Jurkat, Clone E6-1 (cell line): Measurements from ENCODE around the gene ZDHHC1.

Source experiments
- DNase-seq: peaks from one replicate; pipeline ENCODE4 v3.0.0-alpha.2; 2011; ENCODE audit warnings: low read depth, low spot score
- H3K4me3 ChIP-seq: 2 replicates; pipeline ENCODE4 v1.5.1; 2011; ENCODE audit warnings: mild to moderate bottlenecking, low read length, control low read depth, moderate library complexity

Gene ZDHHC1

GRCh38 chr16:67449739-67450138, 33.5 kb upstream of the ZDHHC1 start:
- no peak for DNase-seq
- no peak overlapping the region for H3K4me3 ChIP-seq

- DNase-seq: no peak
- H3K4me3 ChIP-seq: no peak overlapping the region
These were observed 33.1 kb upstream of the ZDHHC1 start for GRCh38 chr16:67449336-67449735.

- no peak overlapping the region for H3K4me3 ChIP-seq
- no peak for DNase-seq
These were observed 32.3 kb upstream of the ZDHHC1 start for GRCh38 chr16:67448580-67448979.

GRCh38 chr16:67447508-67448076, 31.3 kb upstream of the ZDHHC1 start:
- peak; percentile 71 for DNase-seq
- no peak overlapping the region for H3K4me3 ChIP-seq

- no peak overlapping the region for H3K4me3 ChIP-seq
- no peak for DNase-seq
These were observed 30.8 kb upstream of the ZDHHC1 start for GRCh38 chr16:67446968-67447507.

GRCh38 chr16:67445913-67446907, 29.9 kb upstream of the ZDHHC1 start:
- H3K4me3 ChIP-seq: no peak overlapping the region
- DNase-seq: no peak

GRCh38 chr16:67445441-67445912, 29.2 kb upstream of the ZDHHC1 start:
- no peak for DNase-seq
- no peak overlapping the region for H3K4me3 ChIP-seq

GRCh38 chr16:67445126-67445426, 28.8 kb upstream of the ZDHHC1 start:
- no peak for DNase-seq
- H3K4me3 ChIP-seq: no peak overlapping the region

- no peak overlapping the region for H3K4me3 ChIP-seq
- DNase-seq: no peak
These were observed 28.2 kb upstream of the ZDHHC1 start for GRCh38 chr16:67444259-67445125.

- no peak for DNase-seq
- no peak overlapping the region for H3K4me3 ChIP-seq
These were observed 27.0 kb upstream of the ZDHHC1 start for GRCh38 chr16:67443265-67443664.

- H3K4me3 ChIP-seq: no peak overlapping the region
- DNase-seq: no peak
These were observed 26.4 kb upstream of the ZDHHC1 start for GRCh38 chr16:67442581-67443255.

- DNase-seq: no peak
- H3K4me3 ChIP-seq: no peak overlapping the region
These were observed 25.6 kb upstream of the ZDHHC1 start for GRCh38 chr16:67441907-67442306.

GRCh38 chr16:67441271-67441753, 25.0 kb upstream of the ZDHHC1 start:
- H3K4me3 ChIP-seq: no peak overlapping the region
- DNase-seq: no peak

- H3K4me3 ChIP-seq: no peak overlapping the region
- DNase-seq: no peak
These were observed 22.6 kb upstream of the ZDHHC1 start for GRCh38 chr16:67438824-67439393.

GRCh38 chr16:67438098-67438791, 22.0 kb upstream of the ZDHHC1 start:
- no peak for DNase-seq

GRCh38 chr16:67437513-67437912, 21.2 kb upstream of the ZDHHC1 start:
- DNase-seq: no peak
- no peak overlapping the region for H3K4me3 ChIP-seq

More at GRCh38 chr16:67438098-67438791, 22.0 kb upstream of the ZDHHC1 start:
- H3K4me3 ChIP-seq: no peak overlapping the region

GRCh38 chr16:67436640-67437193, 20.4 kb upstream of the ZDHHC1 start:
- no peak for DNase-seq
- no peak overlapping the region for H3K4me3 ChIP-seq
